GDM1 (cell line): Measurements from ENCODE around the gene RPS6KC1.
A peak's percentile ranks its signal among the peaks of the same experiment; 100 is the strongest.
"Not testable (repeated sequence)": the region's sequence is repeated elsewhere in the genome, so short reads cannot be mapped to it uniquely, and the experiment has no call there.

ENCODE experiments used
- DNase-seq: peaks from one replicate; lab custom pipeline; 2025; lab: John Stamatoyannopoulos, UW

Gene RPS6KC1

GRCh38 chr1:213054733-213055591 is 3.9 kb downstream of the RPS6KC1 start:
- no peak for DNase-seq

- DNase-seq = no peak
These were observed 4.7 kb downstream of the RPS6KC1 start for GRCh38 chr1:213055767-213056166.

- no peak for DNase-seq
These were observed 6.4 kb downstream of the RPS6KC1 start for GRCh38 chr1:213057264-213058059.

GRCh38 chr1:213060836-213061235 is 9.8 kb downstream of the RPS6KC1 start:
- DNase-seq = no peak

- no peak for DNase-seq
These were observed 10.2 kb downstream of the RPS6KC1 start for GRCh38 chr1:213061263-213061662.

GRCh38 chr1:213065800-213066199 is 14.8 kb downstream of the RPS6KC1 start:
- no peak for DNase-seq

GRCh38 chr1:213066363-213066762 is 15.3 kb downstream of the RPS6KC1 start:
- DNase-seq = no peak

- DNase-seq = no peak
These were observed 16.3 kb downstream of the RPS6KC1 start for GRCh38 chr1:213067352-213067751.

- peak; percentile 38 for DNase-seq
These were observed 19.4 kb downstream of the RPS6KC1 start for GRCh38 chr1:213070406-213070805.

- DNase-seq = no peak
These were observed 24.7 kb downstream of the RPS6KC1 start for GRCh38 chr1:213075725-213076124.

GRCh38 chr1:213082420-213083111 is 31.5 kb downstream of the RPS6KC1 start:
- no peak for DNase-seq

GRCh38 chr1:213083112-213083445 is 32.0 kb downstream of the RPS6KC1 start:
- DNase-seq = no peak

- DNase-seq = no peak
These were observed 36.9 kb downstream of the RPS6KC1 start for GRCh38 chr1:213087911-213088310.

GRCh38 chr1:213089924-213090677 is 39.1 kb downstream of the RPS6KC1 start:
- no peak for DNase-seq

- no peak for DNase-seq
These were observed 43.4 kb downstream of the RPS6KC1 start for GRCh38 chr1:213094446-213094845.

GRCh38 chr1:213095467-213095866 is 44.4 kb downstream of the RPS6KC1 start:
- DNase-seq = no peak

GRCh38 chr1:213099682-213100399 is 48.8 kb downstream of the RPS6KC1 start:
- no peak for DNase-seq

- DNase-seq = not testable (repeated sequence)
These were observed 49.5 kb downstream of the RPS6KC1 start for GRCh38 chr1:213100565-213100964.

GRCh38 chr1:213103377-213104306 is 52.6 kb downstream of the RPS6KC1 start:
- DNase-seq = no peak

GRCh38 chr1:213104604-213105003 is 53.6 kb downstream of the RPS6KC1 start:
- DNase-seq = no peak
